ENCODE measurements around the gene TMEM254. TPM values are rescaled to one million over a fixed set of nuclear protein-coding genes. Genes with fewer than 3 reads are reported as not detected.
A peak's percentile ranks its signal among the peaks of the same experiment; 100 is the strongest.
"Not testable (repeated sequence)": the region's sequence is repeated elsewhere in the genome, so short reads cannot be mapped to it uniquely, and the experiment has no call there.

Gene TMEM254
- polyA plus RNA-seq, 1 experiment = 34.4 TPM

- DNase-seq (ENCODE audit: low read depth, low spot score) = no peak
- Histone ChIP-seq H3K9me3 (ENCODE audit: control insufficient read depth, insufficient read depth, low read length) (no peaks in the 10 kb centered on the region), H3K4me3 (ENCODE audit: low read depth, low read length) (no peak overlapping the region), H3K27me3 (ENCODE audit: control insufficient read depth, insufficient read depth, low read length) (no peaks in the 10 kb centered on the region), H3K27ac (ENCODE audit: low read depth, low read length) (no peak overlapping the region)
- CTCF ChIA-PET = no interaction called here
- POLR2A ChIA-PET = no interaction called here
- no peak for TF ChIP-seq CTCF (IDR thresholded peaks at IDR 0.05; ENCODE audit: low read depth, low read length)
These were observed 37.3 kb upstream of the TMEM254 start for GRCh38 chr10:80041162-80041561.

GRCh38 chr10:80044935-80045334 is 33.5 kb upstream of the TMEM254 start:
- CTCF ChIA-PET = interaction anchor here (0.6 to 1.1 kb wide), 2 partner anchors 491 to 508 kb away, joined by 3 to 4 read pairs; no protein-coding TSS in a partner anchor
- POLR2A ChIA-PET; H3K4me3 ChIP-seq (ENCODE audit: low read depth, low read length): not testable (repeated sequence)

GRCh38 chr10:80046629-80047441 is 31.6 kb upstream of the TMEM254 start:
- DNase-seq (ENCODE audit: low read depth, low spot score) = peak; percentile 32
- CTCF ChIA-PET = interaction anchor here (0.6 to 2.9 kb wide), 26 partner anchors 10 to 672 kb away, joined by 3 to 33 read pairs (median 4); no protein-coding TSS in a partner anchor
- Histone ChIP-seq H3K27ac (ENCODE audit: low read depth, low read length) (no peak overlapping the region), H3K4me3 (ENCODE audit: low read depth, low read length) (no peak overlapping the region), H3K9me3 (ENCODE audit: control insufficient read depth, insufficient read depth, low read length) (no peaks in the 10 kb centered on the region), H3K27me3 (ENCODE audit: control insufficient read depth, insufficient read depth, low read length) (peaks cover 4% of the 10 kb centered on the region)
- TF ChIP-seq CTCF (IDR thresholded peaks at IDR 0.05; ENCODE audit: low read depth, low read length) = peak; percentile 93
- POLR2A ChIA-PET = no interaction called here

More at GRCh38 chr10:80044935-80045334, 33.5 kb upstream of the TMEM254 start:
- H3K9me3 ChIP-seq (ENCODE audit: control insufficient read depth, insufficient read depth, low read length); H3K27me3 ChIP-seq (ENCODE audit: control insufficient read depth, insufficient read depth, low read length); H3K27ac ChIP-seq (ENCODE audit: low read depth, low read length); DNase-seq (ENCODE audit: low read depth, low spot score): not testable (repeated sequence)

GRCh38 chr10:80050752-80051151 is 27.7 kb upstream of the TMEM254 start:
- ChIA-PET CTCF (no interaction called here), POLR2A (no interaction called here)
- H3K27me3 ChIP-seq (ENCODE audit: control insufficient read depth, insufficient read depth, low read length) = peaks cover 5% of the 10 kb centered on the region
- no peak overlapping the region for H3K27ac ChIP-seq (ENCODE audit: low read depth, low read length)
- no peak for TF ChIP-seq CTCF (IDR thresholded peaks at IDR 0.05; ENCODE audit: low read depth, low read length)
- no peak for DNase-seq (ENCODE audit: low read depth, low spot score)
- H3K4me3 ChIP-seq (ENCODE audit: low read depth, low read length) = no peak overlapping the region
- no peaks in the 10 kb centered on the region for H3K9me3 ChIP-seq (ENCODE audit: control insufficient read depth, insufficient read depth, low read length)

DNA sequence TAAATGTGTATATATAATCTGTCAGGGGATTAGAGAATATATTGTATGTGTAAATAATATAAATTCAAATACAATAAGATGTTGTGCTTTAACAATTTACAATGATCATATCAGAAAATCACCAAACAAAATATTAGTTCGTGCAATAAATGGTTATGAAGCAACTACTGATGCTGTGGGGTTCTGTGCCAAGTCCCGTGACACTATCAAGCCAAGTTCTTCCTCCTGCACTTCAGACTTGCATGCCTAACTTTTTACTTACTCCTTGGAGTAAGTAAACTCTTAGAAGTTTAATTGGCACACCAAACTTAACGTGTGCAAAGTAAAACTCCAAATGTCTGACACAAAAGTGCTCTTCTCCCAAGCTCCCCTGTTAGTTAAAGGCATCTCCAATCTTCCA is 26.5 kb upstream of the TMEM254 start:
- H3K27me3 ChIP-seq (ENCODE audit: control insufficient read depth, insufficient read depth, low read length) = peaks cover 6% of the 10 kb centered on the region
- no peaks in the 10 kb centered on the region for H3K9me3 ChIP-seq (ENCODE audit: control insufficient read depth, insufficient read depth, low read length)
- H3K27ac ChIP-seq (ENCODE audit: low read depth, low read length) = no peak overlapping the region
- no peak for TF ChIP-seq CTCF (IDR thresholded peaks at IDR 0.05; ENCODE audit: low read depth, low read length)
- H3K4me3 ChIP-seq (ENCODE audit: low read depth, low read length) = no peak overlapping the region
- CTCF ChIA-PET = interaction anchor here (0.5 to 0.6 kb wide), 3 partner anchors 22 to 208 kb away, joined by 3 to 5 read pairs (median 4); no protein-coding TSS in a partner anchor
- no peak for DNase-seq (ENCODE audit: low read depth, low spot score)
- POLR2A ChIA-PET = no interaction called here

Measured in AG04450 (cell line).